ENCODE results near the gene EHBP1.

The EHBP1 gene

DNA sequence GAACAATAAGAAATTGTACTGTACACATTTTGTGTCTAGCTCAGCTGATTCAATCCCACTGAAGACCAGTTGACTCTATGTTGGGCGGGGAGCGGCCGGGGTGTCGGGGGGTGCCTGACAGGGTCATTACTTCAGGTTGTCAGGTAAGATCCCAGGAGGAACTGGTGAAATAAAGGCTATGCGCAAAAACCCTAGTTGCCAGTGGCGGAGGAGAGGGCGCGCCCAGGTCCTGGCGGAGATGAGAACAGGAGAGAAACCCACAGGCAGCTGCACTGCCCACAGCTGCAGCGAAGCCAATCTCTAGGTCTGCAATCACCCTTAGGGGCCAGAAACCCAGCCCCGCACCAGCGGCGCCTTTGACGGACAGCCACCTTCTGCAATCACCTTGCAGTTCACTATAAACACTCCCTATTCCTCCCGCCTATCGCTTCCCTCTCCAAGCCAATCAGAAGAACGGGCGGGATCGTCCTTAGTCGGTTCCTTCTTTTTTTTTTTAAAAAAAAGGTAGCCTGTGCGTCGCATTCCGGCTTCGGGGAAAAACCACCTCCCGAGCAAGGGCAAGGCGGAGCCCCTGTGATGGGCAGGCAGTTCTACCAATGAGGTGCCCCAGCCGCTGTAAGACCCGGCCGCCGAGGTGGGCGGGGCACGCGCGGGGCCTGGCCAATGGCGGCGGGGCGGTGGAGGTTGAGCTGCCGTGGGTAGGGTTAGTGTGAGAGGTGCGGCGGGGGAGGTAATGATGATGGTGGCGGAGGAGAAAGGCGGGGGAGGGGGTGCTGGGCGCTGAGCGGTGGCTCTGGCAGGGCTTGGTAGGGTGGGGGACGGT, at the start of gene EHBP1:
EHBP1 (plus strand) TSS at position 707 of the 823 bp plus-strand sequence. CDS start 1,479 bp downstream, outside the sequence.
- peak; percentile 93 to 95 for DNase-seq (ENCODE audit: low read depth in 2 of 2)

DNA sequence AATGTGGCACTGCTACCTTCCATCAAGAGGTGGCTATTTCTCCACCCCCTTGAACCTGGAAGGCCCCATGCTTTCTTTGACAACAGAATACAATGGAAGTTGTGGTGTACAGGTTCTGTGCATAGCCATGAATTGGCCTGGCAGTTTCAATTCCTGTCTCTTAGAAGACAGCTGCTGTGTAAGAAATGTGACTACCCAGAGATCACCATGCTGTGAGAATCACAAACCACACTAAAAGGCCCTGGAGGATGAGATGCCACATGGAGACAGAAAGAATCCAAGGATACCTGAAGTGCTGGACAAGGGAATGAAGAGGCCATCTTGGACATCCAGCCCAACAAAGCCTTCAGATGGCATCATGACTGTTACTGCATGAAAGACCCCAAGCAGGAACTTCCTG, 47.7 kb upstream of the EHBP1 start:
- DNase-seq (ENCODE audit: low read depth in 2 of 2): no peak

DNA sequence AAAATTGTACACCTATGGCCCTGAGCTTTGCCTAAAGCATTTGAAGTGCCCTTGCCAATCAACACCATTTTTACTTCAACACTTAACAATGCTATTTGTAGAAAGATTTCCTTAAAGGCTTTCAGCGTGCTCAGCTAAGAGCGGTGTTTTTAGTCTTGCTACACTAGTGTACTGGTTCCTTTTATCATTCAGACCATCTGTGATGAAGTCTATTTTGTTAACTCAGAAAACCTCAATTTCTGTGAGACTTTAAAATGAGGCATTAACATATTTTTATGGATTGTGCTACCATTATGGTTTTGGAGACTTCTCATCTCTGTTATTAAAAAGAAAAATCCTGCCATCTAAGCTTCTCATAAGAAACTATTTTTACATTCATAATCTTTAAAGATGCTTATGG, 46.6 kb upstream of the EHBP1 start:
- no peak for DNase-seq (ENCODE audit: low read depth in 2 of 2)

DNA sequence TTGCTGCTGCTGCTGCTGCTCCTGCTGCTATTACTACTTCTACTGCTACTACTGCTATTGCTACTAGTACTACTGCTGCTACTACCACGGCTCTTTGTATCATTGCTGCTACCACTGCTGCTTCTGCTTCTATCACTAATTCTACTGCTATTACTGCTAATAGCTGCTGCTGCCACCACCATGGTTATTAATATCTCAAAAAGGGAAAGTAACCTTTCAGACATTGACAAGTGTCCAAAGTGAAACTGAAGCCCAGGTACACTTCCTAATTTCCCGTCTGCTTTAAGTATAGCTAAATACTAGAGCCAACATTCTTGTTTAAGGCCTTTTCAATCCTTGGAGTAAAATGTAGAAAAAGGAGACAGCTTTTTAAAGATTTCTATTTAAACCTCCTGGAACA, 45.4 kb upstream of the EHBP1 start:
- no peak for DNase-seq (ENCODE audit: low read depth in 2 of 2)

DNA sequence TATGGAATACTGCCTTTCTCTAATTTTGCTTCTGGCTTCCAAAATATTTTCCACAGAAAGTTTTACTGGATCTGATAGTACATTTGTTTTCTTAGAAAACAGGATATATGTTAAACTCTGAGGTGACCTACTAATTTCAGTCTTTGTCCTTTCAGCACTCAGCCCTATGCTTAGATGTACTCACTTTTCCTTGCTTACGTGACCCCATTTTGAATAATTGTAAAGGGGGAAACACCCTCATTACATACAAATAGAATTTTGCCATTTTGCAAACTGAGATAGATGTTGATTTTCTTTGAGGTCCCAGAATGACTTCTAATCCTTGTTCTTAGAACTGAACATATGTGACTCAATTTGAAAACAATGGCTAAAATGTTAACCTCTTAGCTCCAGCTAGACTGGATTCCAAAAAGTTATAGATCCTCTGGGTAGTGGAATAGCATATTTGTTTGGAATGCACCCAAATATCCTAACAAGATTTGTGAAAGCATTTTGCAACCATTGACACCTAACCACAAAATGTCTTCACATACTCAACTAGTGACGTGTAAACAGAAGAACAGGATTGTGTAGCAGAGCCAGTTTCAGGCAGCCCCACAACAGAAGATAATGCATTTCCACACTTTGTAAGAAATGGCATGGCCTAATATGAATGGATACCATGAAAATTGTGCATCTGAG, 44.8 kb upstream of the EHBP1 start:
- no peak for DNase-seq (ENCODE audit: low read depth in 2 of 2)

DNA sequence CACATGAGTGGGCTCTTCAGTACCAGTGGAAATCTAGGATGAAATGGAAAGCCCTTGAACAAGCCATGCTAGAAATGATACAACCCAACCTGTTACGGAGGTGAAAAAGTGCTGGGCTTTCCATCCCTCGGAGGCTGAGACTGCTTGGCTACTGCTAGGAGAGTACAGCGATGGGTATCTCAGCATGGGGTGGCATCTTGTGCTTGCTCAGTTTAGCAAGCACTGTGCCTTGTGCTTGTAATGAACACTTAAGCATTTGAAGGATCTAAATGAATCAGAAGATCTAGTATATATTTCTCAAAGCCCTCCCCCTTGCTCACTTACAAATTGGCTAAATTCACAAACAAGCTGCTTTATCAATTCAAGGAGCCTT, 44.3 kb upstream of the EHBP1 start:
- no peak for DNase-seq (ENCODE audit: low read depth in 2 of 2)

DNA sequence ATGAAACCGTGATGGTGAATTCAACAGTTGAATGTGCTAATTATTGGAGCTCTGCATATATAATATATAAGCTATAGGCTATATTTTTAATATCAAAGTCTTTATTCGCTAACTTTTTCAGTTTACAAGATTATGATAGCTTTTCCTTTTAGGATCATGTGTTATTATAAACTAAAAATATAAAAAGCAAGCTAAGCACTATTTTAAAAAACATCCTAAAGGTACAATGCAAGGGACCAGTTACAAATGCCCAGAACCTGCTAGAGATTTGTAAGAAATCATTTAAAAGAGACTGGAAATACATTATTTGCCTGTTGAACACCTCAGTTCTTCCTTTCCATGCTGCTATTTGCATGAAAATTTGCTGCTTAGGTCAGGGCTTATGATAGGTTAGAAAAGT, 43.4 kb upstream of the EHBP1 start:
- no peak for DNase-seq (ENCODE audit: low read depth in 2 of 2)

DNA sequence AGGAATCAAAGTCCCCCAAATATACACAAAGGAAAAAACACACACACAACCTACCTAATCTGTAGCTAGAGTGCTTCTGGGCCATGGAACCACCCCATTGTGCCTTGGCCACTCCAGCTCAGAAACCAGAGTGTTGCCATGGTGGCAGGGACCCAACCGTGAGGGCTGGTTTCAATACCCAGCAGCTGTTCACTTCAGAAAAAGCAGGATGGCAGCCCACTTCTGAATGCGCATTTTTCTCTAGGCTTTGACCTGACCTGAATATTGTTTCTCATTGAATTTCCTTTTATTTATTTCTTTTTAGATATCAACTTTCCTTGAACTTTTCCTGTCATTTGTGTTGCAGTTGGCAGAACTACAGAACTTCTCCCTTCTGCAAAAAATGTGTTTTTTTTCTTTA, 43.0 kb upstream of the EHBP1 start:
- no peak for DNase-seq (ENCODE audit: low read depth in 2 of 2)

DNA sequence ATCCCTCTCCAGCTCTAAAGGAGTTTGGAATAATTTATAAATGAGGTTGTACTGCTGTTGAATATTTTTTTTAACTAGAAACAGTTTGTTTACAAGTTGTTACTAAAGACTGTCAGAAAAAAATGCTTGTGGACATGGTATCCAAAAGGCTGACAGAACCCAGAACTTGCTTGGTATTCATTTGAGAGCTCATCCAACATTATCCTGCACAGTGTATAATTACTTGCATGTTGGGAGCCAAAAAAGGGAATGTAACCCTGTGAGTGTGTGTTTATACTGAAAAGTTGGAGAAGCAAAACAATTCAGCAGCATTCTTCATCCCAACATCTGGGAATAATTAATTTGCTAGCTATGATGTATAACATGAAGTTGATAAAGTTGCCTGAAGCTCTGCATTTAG, 42.1 kb upstream of the EHBP1 start:
- DNase-seq (ENCODE audit: low read depth in 2 of 2): no peak

DNA sequence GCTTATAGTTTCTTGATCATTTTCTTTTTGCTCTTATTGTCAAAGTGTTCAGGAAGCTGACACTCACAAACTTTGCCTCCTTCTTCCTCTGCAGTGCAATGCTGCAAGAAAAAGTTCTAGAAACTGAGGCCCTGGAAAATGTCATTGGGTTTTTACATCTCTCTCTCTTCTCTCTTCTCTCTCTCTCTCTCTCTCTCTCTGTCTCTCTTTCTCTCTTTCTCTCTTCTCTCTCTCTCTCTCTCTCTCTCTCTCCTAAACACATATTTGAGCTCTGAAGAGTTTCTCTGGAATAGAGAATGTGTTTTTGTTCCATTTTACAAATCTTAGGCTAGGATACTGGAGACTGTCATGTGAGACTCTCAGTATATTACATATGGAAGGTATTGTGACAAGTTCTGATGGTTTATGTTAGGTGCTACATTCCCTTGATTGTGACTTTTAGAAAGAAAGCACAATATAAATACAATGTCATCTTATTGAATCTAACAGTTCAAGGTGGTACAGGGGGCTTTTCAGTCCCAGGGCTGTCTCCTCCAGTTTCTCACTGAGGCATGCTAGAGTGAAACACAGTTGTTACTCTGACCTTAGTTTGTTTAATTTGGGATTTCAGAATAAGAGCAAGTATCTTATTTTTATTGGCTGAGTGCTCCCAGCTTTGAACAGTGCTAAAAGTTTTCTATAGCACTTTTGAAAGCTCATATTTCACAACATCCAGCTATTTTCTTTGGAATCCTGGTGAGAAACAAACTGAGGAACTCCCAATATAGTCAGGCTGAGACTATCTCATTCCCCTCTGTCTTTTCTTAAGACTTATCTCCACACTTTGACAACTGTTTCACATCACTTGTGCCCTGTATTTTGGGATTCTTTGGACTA, 41.4 kb upstream of the EHBP1 start:
- no peak for DNase-seq (ENCODE audit: low read depth in 2 of 2)

DNA sequence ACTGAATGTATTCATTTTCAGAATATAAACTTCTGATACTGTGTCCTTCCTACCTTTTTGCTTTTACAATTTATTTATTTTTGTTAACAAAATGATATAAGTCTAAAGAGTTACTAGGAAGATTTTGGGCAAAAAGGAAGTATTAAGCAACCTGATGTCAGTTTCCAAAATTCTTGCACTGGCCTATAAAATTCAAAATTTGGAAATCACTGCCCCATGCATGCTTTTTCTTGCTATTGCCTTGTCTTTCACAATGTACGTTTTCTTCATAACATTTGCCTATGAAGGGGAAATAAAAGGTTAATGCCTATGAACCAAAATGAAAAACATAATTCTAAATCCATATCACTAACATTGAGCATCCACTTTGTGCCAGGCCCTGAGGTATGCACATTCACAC, 40.1 kb upstream of the EHBP1 start:
- no peak for DNase-seq (ENCODE audit: low read depth in 2 of 2)

DNA sequence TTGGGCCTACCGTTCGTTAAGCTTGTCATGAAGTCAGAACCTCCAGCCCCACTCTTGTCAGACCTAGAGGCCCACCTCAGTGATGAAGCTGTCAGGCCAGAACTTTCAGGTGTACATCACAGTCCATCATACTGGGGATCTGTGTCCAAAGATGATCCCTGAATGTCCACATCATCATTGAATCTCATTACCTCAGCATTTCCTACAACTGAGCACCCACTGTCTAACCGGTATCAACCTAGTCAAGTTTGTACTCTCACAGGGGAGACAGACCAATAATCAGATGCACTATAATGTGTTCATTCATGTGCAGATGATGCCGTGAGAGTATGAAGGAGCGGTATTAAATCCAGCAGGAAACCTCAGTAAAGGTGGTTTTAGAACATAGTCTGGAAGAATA, 36.3 kb upstream of the EHBP1 start:
- no peak for DNase-seq (ENCODE audit: low read depth in 2 of 2)

DNA sequence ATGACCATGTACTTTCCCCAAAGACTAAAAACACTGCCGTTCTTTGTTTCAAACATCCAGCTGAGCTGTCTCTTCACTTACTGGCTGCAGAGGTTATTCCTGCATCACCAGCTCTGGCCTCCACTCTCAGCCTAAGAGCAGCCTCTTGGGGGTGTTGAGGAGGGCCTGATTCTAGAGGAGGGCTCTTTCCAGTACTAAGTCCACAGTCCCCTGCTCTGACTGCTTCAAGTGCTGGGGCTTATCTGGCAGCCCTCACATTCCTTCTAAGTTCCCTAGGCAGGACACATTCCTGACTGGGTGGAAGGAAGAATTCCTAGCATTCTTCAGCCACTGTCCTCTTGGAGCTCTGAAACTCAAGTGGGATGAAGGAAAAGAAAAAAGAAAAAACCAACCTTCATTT, 32.9 kb upstream of the EHBP1 start:
- DNase-seq (ENCODE audit: low read depth in 2 of 2): no peak

DNA sequence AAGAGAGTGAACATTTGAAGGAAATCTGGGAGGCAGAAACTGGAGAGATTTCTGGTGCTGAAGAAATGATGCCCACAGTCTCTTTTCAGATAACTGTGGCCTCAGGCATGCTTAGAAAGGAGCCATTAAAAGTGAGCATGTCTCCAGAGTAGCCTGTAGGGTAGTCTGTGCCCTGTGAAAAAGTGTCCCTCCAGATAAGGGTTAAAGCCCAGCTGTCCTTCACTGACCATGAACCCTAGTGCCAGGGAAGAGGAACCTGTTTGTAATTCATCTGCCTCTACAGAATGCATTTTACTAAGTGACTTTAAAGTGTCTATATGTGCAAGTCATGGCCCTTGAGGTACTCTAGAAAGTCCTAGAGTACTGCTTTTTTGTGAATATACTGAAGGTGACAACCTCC, 30.5 kb upstream of the EHBP1 start:
- no peak for DNase-seq (ENCODE audit: low read depth in 2 of 2)

DNA sequence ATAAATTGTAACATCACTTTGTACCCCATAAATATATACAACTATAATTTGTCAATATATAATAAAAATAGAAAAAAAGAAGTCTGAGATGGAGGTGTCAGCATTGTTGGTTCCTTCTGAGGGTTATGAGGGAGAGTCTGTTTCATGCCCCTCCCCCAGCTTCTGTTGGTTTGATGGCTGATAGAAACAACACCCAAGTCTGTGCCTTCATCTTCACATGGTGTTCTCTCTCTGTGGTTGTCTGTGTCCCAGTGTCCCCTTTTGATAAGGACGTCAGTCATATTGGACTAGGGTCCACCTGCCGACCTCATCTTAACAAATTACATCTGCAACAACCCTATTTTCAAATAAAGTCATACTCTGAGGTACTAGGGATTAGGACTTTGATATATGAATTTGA, 20.3 kb upstream of the EHBP1 start:
- no peak for DNase-seq (ENCODE audit: low read depth in 2 of 2)

DNA sequence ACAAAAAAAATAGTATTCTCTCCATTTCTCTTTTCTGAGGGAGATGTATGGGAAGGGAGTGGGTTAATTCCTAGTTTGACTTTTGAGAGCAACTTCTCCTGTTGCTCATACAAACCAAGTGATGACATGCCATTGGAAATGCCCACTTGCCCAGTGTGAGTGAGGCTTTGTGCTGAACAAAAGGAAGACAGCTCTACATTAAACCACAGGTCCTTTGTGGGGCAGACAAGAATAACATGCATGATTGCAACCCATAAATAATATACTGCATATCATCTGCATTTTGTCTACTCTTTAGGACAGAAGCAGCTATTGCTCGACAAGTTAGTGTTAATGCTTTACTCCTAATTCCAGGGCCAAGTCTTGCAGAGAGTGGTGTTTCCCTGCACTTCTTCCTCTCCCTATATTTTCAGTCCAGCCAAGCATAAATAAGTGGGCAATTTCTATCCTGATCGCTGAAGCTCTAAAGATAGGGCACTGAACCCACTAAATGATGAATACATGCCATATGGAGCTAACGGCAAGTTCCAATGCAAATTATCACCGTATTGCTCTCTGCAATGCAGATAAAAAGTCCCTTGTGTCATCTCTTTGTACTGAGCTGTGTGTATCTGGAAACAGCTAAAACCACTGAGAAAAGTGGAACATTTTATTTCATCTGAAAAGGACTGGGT, 19.4 kb upstream of the EHBP1 start:
- DNase-seq (ENCODE audit: low read depth in 2 of 2): no peak

DNA sequence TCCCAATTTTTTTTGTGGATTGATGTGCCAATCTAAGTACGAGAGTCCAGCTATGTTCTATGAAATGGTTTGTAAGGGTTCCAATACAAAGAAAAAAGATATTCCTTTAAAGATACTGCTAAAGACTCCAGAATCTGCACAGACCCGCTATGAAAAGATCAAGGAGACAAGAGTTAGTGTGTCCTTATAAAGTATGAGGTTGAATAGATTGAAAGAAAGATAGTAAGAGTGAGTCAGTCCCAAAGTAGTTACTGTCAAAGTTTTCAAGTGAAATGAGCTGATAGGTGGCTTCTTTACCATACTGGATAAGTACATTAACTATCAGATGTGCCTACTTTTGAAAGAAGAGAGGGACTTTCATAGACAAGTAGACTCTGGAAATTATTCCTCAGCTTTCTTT, 17.9 kb upstream of the EHBP1 start:
- DNase-seq (ENCODE audit: low read depth in 2 of 2): no peak

DNA sequence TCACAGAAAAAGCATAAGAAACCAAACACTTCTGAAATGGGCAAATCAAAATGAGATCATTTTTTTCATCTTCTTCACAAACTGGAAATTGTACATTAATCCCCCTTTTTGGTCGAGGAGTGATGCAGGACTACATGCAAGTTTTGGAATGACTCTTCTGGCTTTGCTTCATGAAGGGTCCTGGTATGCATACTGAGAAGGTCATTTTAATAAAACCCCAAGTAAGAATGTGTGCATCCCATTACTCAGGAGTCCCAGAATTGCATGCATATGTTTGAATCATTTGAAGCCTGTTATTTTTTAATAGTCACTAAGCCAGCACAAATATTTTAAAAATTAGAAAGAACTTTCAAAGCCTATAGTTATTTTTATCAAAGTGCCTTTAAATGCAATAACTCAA, 16.7 kb upstream of the EHBP1 start:
- no peak for DNase-seq (ENCODE audit: low read depth in 2 of 2)

DNA sequence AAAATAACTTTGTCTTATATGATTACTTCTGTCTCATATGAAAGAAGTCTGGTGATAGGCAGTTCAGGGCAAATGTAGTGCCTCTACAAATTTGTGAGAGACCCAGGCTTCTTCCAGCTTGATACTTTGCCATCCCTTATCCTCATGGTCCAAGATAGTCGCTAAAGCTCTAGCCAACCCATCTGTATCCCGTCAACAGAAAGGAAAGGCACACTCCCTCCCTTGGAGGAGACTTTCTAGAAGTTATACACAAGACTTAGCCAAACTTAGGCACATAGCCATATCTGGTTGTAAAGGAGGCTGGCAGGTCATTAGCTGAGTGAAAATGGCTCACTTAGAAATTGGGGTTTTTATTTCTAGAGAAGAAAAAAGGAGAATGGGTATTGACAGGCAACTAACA, 14.3 kb upstream of the EHBP1 start:
- DNase-seq (ENCODE audit: low read depth in 2 of 2): no peak

DNA sequence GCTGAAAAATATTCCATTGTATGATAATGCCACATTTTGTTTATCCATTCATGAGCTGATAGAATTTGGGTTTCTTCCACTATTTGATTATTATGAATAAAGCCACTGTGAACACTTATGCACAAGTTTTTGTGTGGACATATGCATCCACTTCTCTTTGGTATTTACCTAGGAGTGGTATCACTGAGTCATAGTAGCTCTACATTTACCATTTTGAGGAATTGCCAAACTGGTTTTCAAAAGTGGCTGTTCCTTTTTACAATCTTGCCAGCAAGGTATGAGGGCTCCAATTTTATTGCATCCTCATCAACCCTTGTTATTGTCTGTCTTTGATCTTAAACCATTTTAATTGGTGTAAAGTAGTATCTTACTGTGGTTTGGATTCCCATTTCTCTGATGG, 13.3 kb upstream of the EHBP1 start:
- DNase-seq (ENCODE audit: low read depth in 2 of 2): no peak

DNA sequence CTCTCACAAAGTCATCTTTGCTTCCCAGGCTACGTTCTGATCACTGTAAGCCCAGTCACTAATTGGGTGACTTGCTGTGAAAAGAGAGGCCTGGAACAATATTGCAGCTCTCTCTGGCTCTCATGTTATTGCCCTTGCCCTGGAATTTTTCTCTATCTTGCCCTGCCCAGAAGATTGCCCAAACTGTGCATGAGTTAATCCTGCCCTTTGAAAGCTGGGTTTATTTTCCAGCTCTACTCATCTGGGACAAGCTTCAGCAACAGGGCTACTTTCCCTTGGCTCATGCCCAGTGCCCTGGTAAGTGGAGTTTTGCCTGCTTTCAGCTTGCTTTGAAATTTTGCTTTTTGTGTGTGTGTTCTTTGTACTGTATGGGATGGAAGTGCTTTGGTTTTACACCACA, 6.9 kb upstream of the EHBP1 start:
- no peak for DNase-seq (ENCODE audit: low read depth in 2 of 2)

DNA sequence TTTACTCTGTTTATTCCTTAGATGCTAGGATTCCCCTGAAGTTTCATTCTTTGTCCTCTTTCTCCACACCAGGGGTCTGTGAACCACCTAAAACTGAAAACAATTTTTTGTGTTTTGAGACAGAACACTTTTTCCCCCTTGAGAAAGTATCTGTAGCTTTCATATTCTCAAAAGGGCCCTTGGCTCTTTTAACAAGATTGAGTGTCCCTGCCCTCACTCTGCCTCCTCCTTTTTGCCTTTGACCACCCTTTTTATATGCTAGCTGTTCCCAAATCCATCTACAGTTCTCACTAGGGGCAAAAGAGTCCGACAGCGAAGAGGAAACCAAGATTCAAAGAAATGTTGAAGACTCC, 883 bp upstream of the EHBP1 start:
- DNase-seq (ENCODE audit: low read depth in 2 of 2): no peak

All from stimulated activated CD4-positive, alpha-beta T cell treated with anti-CD3 and anti-CD28 coated beads, Interleukin-12 subunit alpha, Interleukin-12 subunit beta, amount 100 ng/mL, for 24 hours (primary cell).